ENCODE results near the gene CBFA2T3.

The CBFA2T3 gene

DNA sequence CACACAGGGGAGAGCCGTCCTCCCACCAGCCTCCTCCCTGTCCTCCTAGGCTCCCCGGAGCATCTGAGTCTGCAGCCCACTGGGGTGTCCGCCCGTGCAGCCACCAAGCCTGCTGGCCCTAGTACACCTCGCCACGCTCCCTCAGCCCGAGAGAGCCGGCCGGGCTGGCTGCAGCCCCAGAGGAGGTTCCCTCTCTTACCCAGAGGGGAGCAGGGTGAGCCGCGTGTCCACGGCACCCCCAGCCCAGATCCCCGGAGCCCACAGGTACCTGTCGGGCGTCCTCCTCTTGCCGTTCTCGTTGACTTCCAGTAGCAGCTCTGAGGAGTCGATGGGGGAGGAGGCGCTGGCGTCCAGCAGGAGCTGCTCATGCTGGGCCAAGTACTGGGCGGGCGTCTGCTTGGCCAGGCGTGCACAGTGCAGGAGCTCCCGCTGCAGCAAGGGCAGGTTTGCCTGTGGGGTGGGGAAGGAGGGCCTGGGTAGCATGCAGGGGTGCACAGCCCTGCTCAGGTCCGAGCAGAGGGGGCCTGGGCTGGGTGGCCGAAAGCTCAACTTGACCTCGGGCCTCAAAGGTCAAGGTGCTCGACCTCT is 91.2 kb downstream of the CBFA2T3 start:
- no peak for DNase-seq

DNA sequence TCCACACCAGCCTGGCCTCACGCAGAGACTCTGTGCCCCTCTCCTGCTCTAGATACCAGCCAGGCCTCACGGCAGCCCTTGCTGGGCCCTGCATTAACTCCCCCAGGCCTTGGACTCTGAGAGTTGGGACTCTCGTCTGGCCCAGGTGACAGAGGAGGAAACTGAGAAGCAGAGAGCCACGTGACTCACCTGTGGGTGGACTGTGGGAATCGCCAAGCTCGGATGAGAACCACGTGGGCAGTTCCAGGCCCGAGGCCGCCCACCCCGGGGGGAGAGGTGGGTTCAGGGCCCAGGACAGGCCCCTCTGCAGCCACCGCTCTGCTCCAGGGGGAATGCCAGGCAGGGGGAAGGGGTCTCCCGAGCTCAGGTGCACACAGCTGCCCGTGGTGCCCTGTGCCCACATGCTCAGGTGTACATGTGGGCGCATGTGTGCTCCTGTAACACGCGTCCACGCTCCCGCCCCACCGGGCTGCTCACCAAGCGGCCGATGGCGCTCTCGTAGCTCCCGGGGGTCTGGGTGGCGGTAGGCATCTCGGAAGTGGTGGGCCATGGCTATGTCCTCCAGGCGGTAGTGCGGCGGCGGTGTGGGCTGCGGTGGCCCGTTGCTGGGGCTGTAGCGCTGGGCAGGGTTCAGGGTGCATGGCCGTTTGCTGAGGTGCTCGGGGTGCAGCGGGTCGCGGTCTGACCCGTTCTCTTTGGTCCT is 92.3 kb downstream of the CBFA2T3 start:
- no peak for DNase-seq

DNA sequence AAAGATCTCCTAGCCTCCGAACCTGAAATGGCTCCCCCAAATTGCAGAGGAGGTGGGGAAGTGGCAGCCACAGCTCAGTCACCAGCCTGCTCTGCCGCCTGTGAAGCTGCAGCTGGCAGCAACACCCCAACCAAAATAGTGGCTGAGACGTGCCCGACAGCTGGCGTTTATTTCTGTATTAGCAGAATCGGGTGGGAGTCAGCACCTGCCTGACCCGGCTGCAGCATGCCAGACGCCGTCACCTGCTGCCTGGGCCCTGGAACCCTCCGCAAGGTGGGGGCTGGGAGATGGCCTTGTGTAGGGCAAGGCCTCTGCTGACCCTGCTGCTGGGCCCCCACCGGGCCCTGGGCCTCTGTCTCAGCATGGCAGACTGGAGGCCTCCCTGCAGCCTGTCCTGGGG is 93.1 kb downstream of the CBFA2T3 start:
- no peak for DNase-seq

GRCh38 chr16:88883117-88883895 is 93.7 kb downstream of the CBFA2T3 start:
- DNase-seq, result no peak

GRCh38 chr16:88882358-88883030 is 94.5 kb downstream of the CBFA2T3 start:
- no peak for DNase-seq

DNA sequence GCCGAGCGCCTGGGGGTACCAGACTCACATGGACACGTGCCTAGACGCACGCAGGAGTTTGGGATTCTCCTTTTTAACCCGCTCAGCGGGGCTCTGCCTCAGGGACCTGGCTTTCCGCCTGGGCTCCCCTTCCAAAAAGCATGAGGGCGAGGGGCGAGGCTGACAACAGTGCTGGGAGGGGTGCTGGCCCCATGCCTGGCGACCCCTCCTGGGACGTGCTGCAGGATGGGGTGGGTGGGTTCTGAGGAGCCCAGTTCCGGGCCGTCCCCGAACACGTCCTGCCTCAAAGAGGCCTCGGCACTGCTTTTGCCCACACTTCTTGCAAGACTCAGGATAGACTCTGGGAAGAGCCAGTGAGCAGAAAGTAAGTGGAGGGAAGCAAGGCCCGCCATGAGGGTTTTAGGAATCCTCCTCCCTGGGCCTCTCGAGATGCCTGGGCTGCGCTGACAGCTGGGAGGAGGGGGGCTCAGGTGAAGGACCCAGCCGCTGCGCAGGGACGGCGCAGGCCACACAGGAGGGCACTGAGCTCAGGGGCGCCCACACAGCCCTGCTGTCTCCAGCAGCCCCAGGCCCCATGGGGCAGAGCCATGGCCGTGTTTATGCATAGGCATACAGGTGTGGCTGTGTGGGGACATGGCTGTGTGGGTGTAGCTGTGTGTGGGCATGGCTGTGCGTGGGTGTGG is 95.2 kb downstream of the CBFA2T3 start:
- DNase-seq, result no peak

- no peak for DNase-seq
These were observed 95.9 kb downstream of the CBFA2T3 start for GRCh38 chr16:88881007-88881615.

- DNase-seq, result no peak
These were observed 96.6 kb downstream of the CBFA2T3 start for GRCh38 chr16:88880226-88881006.

- DNase-seq, result no peak
These were observed 97.3 kb downstream of the CBFA2T3 start for GRCh38 chr16:88879788-88880055.

DNA sequence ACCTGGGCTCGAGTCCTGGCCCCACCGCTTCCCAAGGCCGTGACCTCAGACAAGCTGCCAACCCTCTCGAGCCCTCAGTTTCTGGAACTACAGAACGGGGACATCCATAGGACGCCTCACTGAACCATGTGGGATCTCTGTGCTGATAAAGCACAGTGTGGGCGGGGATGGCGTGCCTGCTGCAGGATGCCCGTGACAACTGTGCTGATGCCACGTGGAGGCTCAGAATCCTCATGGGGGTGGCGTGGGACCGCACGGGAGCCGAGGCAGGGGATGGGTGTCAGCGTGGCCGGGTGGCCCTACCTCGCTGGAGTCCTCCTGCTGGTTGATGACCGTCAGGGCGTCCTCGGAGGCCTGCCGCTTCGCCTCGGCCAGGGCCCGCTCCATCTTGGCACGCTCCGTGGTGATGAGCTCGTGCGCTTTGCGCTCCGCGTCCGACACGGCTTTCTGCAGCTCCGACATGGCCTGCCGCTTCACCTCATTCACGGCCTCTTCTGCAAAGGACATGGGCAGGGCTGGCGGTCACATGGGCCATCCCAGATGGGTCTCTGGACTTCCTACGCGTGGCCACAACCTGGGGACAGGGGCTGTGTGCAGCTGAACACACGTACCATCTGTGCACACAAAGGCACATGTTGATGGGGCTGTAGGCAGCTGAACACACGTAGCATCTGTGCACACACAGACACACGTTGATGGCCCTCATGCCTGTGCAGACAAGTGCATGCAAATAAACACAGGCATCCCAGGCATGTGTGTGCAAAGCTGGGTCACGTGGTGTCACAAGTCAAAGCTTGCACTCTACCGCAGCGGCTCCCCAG is 97.8 kb downstream of the CBFA2T3 start:
- DNase-seq, result no peak

DNA sequence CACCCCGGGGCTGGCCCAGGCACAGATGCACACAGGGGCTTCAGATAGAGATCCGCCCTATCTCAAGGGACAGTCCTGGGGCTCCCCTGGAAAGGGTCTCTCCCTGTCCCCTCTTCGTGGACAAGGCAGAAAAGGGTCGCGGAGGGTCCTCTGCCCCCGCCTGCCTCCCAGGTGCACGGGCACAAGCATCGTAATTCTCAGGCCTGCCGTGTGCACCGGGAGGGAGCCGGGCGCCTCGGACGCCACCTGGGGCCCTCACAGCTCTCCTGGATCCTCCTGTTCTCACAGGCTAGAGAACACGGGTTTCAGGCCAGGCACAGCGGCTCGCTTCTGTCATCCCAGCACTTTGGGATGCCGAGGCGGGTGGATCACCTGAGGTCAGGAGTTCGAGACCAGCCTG is 98.7 kb downstream of the CBFA2T3 start:
- DNase-seq, result no peak

DNA sequence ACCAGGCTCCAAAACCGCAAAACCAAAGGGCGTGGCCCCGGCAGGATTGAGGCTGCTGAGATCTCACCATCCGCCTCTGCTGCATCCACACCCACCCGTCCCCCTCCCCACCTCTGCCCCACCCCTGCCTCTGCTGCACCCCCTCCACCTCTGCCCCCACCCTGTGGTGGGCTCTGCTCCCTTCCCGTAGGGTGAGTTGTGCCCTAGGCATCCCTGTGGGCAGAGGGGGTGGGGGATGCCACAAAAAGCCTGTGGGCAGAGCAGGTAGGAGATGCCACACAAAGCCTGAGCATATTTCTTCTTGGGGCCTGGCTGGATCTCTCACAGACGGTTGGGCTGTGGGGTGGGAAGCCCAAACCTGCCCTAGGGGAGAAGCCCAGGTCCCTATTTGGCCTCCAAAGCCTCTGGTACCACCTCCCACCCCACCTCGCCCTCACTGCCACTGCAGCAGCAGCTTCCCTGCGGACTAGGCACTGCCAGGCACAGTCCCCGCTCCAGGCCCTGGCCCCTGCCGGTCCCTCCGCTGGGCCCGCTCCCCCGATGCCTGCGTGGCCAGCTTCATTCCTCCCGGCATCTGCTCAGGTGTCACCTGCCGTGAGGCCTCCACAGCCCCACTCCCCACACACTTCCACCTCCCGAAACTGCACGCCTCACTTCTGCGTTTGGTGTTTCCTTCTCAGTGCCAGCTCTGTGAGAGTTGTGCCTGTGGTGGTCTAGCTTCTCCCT is 99.3 kb downstream of the CBFA2T3 start:
- no peak for DNase-seq

DNA sequence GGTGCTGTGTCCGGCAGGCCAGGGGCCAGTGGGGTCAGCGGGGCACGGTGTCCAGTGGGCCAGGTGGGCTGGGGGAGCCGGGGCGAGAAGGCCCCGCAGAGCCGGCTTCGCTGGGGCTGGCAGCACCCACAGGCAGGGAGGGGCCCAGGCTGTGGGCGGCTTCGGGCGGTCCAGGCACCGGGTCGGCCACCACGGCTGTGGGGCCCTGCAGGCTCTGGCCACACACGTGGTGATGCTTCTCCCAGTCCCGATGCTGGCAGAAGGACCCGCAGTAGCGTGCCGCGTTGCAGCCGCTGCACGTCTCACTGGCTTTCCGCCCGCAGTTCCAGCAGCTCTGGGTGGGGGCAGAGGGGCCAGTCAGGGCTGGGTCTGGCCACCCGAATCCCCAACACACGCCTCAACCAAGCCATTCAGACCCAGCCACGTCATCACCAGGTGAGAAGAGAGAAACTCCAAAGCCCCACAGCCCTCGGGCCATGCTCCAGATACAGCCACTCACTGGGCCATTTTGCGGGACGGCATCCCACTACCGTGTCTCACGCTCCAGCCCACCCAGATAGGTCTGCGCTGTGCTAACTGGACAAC is 100.0 kb downstream of the CBFA2T3 start:
- DNase-seq, result no peak

- no peak for DNase-seq
These were observed 101.2 kb downstream of the CBFA2T3 start for GRCh38 chr16:88875703-88876234.

DNA sequence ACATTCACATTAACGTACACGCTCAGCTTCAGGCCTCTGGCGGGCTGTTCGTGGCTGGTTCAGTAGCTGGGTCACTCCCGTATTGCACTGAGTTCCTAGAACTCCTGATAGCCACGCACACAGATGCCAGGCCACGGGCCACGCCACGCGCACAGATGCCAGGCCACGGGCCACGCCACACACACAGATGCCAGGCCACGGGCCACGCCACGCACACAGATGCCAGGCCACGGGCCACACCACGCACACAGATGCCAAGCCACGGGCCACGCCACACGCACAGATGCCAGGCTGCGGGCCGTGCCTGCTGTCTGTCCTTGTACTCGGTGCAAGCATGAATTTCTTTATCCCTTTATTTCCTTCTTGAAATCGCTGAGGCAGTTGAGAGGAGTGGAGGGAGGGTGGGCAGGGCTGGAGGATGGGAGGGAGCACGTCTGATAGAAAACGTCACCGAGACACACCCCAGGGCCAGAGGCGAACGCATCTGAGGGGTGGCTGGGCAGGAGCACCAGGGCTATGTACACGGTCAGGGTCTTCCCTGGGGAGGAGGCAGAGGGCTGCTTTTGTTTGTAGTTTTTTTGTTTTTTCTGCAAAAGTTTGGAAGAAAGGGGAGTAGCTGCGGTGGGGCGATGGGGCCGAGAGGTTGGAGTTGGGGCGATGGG is 101.9 kb downstream of the CBFA2T3 start:
- no peak for DNase-seq

- DNase-seq, result no peak
These were observed 104.2 kb downstream of the CBFA2T3 start for GRCh38 chr16:88872650-88873331.

GRCh38 chr16:88871730-88872416 is 105.1 kb downstream of the CBFA2T3 start:
- no peak for DNase-seq

DNA sequence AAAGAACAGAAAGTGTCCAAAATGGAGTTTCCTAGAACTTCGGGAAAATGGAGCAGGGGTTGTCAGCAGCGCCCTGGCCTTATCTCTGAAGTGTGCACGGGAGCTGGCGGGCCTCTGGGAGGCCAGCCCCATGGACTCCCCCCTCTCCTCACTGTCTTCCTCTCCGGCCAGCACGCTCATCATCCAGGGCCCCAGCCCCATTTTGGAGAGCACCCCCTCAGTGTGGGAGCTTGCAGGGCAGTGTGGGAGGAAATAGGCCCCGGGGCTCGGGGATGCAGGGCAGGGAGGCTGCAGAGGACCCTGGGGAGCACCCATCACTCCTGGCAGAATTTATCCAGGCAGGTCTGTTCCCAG is 105.7 kb downstream of the CBFA2T3 start:
- DNase-seq, result no peak

Measured in activated naive CD4-positive, alpha-beta T cell (primary cell).